OCI-LY1 (cell line): ENCODE results near the gene RECQL5.

Experiments used
- H2AFZ ChIP-seq: fragments of 200-600 bp; sonication (generic), shearing (Covaris generic); 2 replicates; pipeline ENCODE4 v1.6.0; 2014; ENCODE audit warnings: antibody characterized with exemption, mild to moderate bottlenecking, low read length
- H3F3A ChIP-seq: fragments of 200-600 bp; sonication (generic), shearing (Covaris generic); 2 replicates; pipeline ENCODE4 v1.6.0; 2014; ENCODE audit warnings: mild to moderate bottlenecking, antibody characterized with exemption, low read length, moderate library complexity; ENCODE audit not compliant: insufficient read depth
- H3K27ac ChIP-seq: fragments of 200-600 bp; sonication (generic); 2 replicates; pipeline ENCODE4 v1.5.1; 2014; ENCODE audit warnings: low read length, mixed run types, mild to moderate bottlenecking, low read depth; ENCODE audit not compliant: poor library complexity, severe bottlenecking
- H3K27me3 ChIP-seq: fragments of 200-600 bp; sonication (generic); 2 replicates; pipeline ENCODE4 v1.6.0; 2014; ENCODE audit warnings: antibody characterized with exemption, mild to moderate bottlenecking, low read length, moderate library complexity; ENCODE audit not compliant: insufficient read depth
- H3K36me3 ChIP-seq: fragments of 200-600 bp; sonication (generic); 2 replicates; pipeline ENCODE4 v1.6.1; 2014; ENCODE audit warnings: mild to moderate bottlenecking, antibody characterized with exemption, low read length, moderate library complexity, mixed read lengths; ENCODE audit not compliant: insufficient read depth
- H3K4me1 ChIP-seq: fragments of 200-600 bp; sonication (generic); 2 replicates; pipeline ENCODE4 v1.5.1; 2014; ENCODE audit warnings: mild to moderate bottlenecking, low read length, moderate library complexity; ENCODE audit not compliant: insufficient read depth, severe bottlenecking
- H3K4me2 ChIP-seq: fragments of 200-600 bp; sonication (generic), shearing (Covaris generic); 2 replicates; pipeline ENCODE4 v1.6.1; 2014; ENCODE audit warnings: low read length
- H3K4me3 ChIP-seq: fragments of 200-600 bp; sonication (generic); 2 replicates; pipeline ENCODE4 v1.5.1; 2014; ENCODE audit warnings: low read length, low read depth, mild to moderate bottlenecking, mixed read lengths; ENCODE audit not compliant: poor library complexity, severe bottlenecking
- H3K79me2 ChIP-seq: fragments of 200-600 bp; shearing (Covaris generic); 2 replicates; pipeline ENCODE4 v1.6.1; 2016; ENCODE audit warnings: mixed run types, low read length, mixed read lengths; ENCODE audit not compliant: insufficient read depth
- H3K9ac ChIP-seq: fragments of 200-600 bp; sonication (generic), shearing (Covaris generic); 2 replicates; pipeline ENCODE4 v1.6.1; 2014; ENCODE audit warnings: mild to moderate bottlenecking, low read length, mixed read lengths
- H3K9me2 ChIP-seq: fragments of 200-600 bp; sonication (generic), shearing (Covaris generic); 2 replicates; pipeline ENCODE4 v1.6.1; 2014; ENCODE audit warnings: low read depth, mild to moderate bottlenecking, low read length, mixed read lengths
- H3K9me3 ChIP-seq: fragments of 200-600 bp; shearing (Covaris generic); 2 replicates; pipeline ENCODE4 v1.6.1; 2014; ENCODE audit warnings: low read length, mixed read lengths
- H4K20me1 ChIP-seq: fragments of 200-600 bp; sonication (generic), shearing (Covaris generic); 2 replicates; pipeline ENCODE4 v1.6.0; 2016; ENCODE audit warnings: mild to moderate bottlenecking, low read length; ENCODE audit not compliant: insufficient read depth
- CTCF ChIP-seq: fragments of 200-600 bp; sonication (generic), shearing (Covaris generic); IDR thresholded peaks from 2 replicates; pipeline ENCODE4 v1.5.1; 2017; ENCODE audit warnings: mild to moderate bottlenecking, antibody characterized with exemption, low read length, moderate library complexity, mixed read lengths
- EZH2 ChIP-seq: fragments of 200-600 bp; sonication (generic), shearing (Covaris generic); IDR thresholded peaks from 2 replicates; pipeline ENCODE4 v1.8.0; 2017; ENCODE audit warnings: borderline replicate concordance, mixed run types, mild to moderate bottlenecking, antibody characterized with exemption, low read length, moderate library complexity, mixed read lengths

RECQL5 gene

GRCh38 chr17:75703191-75703590 lies 36.2 kb upstream of the RECQL5 start:
- no peak for TF ChIP-seq EZH2
- no peak for TF ChIP-seq CTCF
- Histone ChIP-seq H3K4me2 (no peak overlapping the region), H3K4me1 (no peaks in the 10 kb centered on the region), H3K79me2 (no peaks in the 10 kb centered on the region), H3K27me3 (no peaks in the 10 kb centered on the region), H3K27ac (no peak overlapping the region), H3F3A (no peaks in the 10 kb centered on the region), H3K9me3 (no peaks in the 10 kb centered on the region), H3K36me3 (peaks cover 96% of the 10 kb centered on the region), H3K9ac (no peak overlapping the region), H3K4me3 (no peak overlapping the region), H4K20me1 (no peaks in the 10 kb centered on the region), H2AFZ (no peak overlapping the region), H3K9me2 (no peaks in the 10 kb centered on the region)

DNA sequence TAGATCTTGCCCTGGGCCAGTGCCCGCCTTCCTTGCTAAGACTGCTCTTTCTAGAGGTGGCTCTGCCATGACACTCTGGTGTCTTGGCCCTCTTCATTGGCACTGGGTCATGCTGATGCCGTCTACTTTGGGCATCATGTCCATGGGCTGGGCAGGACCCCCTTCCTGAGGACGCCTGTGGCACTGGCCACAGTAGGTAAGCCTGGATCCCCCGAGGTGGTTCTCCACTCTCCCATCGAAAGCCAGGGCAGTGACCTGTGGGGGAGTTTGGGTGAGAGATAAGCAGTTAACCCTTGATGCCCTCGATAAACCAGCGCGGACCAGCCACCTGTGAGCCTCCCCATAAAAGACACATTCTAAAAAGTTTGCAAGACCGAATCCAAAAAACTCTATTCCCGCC lies 34.3 kb upstream of the RECQL5 start:
- no peak overlapping the region for H3K27ac ChIP-seq
- no peaks in the 10 kb centered on the region for H3K4me1 ChIP-seq
- no peaks in the 10 kb centered on the region for H3F3A ChIP-seq
- no peaks in the 10 kb centered on the region for H4K20me1 ChIP-seq
- peaks cover 94% of the 10 kb centered on the region for H3K36me3 ChIP-seq
- H2AFZ ChIP-seq = no peak overlapping the region
- TF ChIP-seq EZH2 (no peak), CTCF (no peak)
- no peaks in the 10 kb centered on the region for H3K9me3 ChIP-seq
- no peaks in the 10 kb centered on the region for H3K79me2 ChIP-seq
- H3K9ac ChIP-seq = no peak overlapping the region
- H3K9me2 ChIP-seq = no peaks in the 10 kb centered on the region
- no peak overlapping the region for H3K4me2 ChIP-seq
- H3K4me3 ChIP-seq = no peak overlapping the region
- H3K27me3 ChIP-seq = no peaks in the 10 kb centered on the region

- H3F3A ChIP-seq = no peaks in the 10 kb centered on the region
These were observed 31.7 kb upstream of the RECQL5 start for GRCh38 chr17:75698659-75699058.

More at GRCh38 chr17:75698659-75699058, 31.7 kb upstream of the RECQL5 start:
- Histone ChIP-seq H3K4me2 (no peak overlapping the region), H3K36me3 (peaks cover 96% of the 10 kb centered on the region), H3K27ac (no peak overlapping the region), H2AFZ (no peak overlapping the region), H3K9me3 (no peaks in the 10 kb centered on the region), H3K27me3 (no peaks in the 10 kb centered on the region), H3K9me2 (no peaks in the 10 kb centered on the region), H3K4me1 (no peaks in the 10 kb centered on the region), H3K9ac (no peak overlapping the region), H4K20me1 (no peaks in the 10 kb centered on the region), H3K79me2 (no peaks in the 10 kb centered on the region), H3K4me3 (no peak overlapping the region)
- no peak for TF ChIP-seq EZH2
- no peak for TF ChIP-seq CTCF
